ENCODE results near the gene CTNNB1.

GRCh38 chr3:41196499-41197410 is 2.5 kb upstream of the CTNNB1 start:
- TF ChIP-seq, protein P1, sequence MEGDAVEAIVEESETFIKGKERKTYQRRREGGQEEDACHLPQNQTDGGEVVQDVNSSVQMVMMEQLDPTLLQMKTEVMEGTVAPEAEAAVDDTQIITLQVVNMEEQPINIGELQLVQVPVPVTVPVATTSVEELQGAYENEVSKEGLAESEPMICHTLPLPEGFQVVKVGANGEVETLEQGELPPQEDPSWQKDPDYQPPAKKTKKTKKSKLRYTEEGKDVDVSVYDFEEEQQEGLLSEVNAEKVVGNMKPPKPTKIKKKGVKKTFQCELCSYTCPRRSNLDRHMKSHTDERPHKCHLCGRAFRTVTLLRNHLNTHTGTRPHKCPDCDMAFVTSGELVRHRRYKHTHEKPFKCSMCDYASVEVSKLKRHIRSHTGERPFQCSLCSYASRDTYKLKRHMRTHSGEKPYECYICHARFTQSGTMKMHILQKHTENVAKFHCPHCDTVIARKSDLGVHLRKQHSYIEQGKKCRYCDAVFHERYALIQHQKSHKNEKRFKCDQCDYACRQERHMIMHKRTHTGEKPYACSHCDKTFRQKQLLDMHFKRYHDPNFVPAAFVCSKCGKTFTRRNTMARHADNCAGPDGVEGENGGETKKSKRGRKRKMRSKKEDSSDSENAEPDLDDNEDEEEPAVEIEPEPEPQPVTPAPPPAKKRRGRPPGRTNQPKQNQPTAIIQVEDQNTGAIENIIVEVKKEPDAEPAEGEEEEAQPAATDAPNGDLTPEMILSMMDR (CRISPR knock-in tag; IDR thresholded peaks at IDR 0.05): no peak
- TF ChIP-seq ZNF24 (IDR thresholded peaks at IDR 0.05): no peak
- no peak for TF ChIP-seq EP300 (IDR thresholded peaks at IDR 0.05; ENCODE audit: low read depth in 2 of 2, low read length in 2 of 2)
- no peak for TF ChIP-seq EP300 (CRISPR knock-in tag; IDR thresholded peaks at IDR 0.05; ENCODE audit: borderline replicate concordance)
- no peak for TF ChIP-seq REXO4 (CRISPR knock-in tag; IDR thresholded peaks at IDR 0.05; ENCODE audit: borderline replicate concordance)
- TF ChIP-seq MAX (IDR thresholded peaks at IDR 0.05): no peak
- no peak for TF ChIP-seq MAFG (CRISPR knock-in tag; IDR thresholded peaks at IDR 0.05)
- no peak for TF ChIP-seq CREB1 (IDR thresholded peaks at IDR 0.05)
- TF ChIP-seq CREB1 (CRISPR knock-in tag; IDR thresholded peaks at IDR 0.05): no peak
- no peak for TF ChIP-seq FOXJ3 (CRISPR knock-in tag; IDR thresholded peaks at IDR 0.05; ENCODE audit: borderline replicate concordance)
- TF ChIP-seq ZNF274 (CRISPR knock-in tag; IDR thresholded peaks at IDR 0.05): no peak
- no peak for TF ChIP-seq ZNF672 (CRISPR knock-in tag; IDR thresholded peaks at IDR 0.05)
- TF ChIP-seq SALL2 (CRISPR knock-in tag; IDR thresholded peaks at IDR 0.05): no peak

Data from HepG2 (cell line).